ENCODE measurements around the gene FURIN.

DNA sequence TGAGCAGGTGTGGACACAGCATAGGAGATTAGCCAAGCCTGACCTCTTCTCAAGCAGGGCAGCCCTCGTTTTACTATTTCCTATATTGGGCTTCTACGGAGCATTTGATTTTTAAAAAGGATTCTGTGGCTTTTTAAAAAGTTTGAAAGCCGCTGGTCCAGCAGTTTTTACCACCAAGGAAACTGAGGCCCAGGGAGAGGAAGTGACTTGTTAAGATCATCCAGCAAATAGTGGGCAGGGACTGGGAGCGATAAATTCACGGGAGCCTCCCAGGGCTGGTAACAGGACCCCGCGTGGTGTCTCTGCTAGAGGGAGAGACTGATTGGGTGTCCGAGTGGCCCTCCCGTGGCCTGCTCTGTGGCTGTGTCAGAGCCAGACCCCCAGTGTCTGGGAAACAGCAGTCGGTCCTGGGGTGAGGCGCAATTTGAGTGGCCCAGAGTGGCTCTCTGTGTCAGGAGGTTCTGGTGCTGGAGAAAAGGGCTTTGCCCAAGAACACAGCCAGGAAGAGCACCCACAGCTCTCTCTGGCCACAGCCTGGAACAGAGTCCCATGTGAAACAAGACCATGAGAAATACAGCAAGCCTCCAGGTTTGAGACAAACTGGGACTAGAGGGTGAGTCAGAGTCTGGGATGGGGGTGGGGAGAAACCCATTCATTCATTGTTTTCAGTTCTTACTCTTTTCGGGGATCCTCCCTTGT, 4.2 kb downstream of the FURIN start:
- TF ChIP-seq, protein P1, sequence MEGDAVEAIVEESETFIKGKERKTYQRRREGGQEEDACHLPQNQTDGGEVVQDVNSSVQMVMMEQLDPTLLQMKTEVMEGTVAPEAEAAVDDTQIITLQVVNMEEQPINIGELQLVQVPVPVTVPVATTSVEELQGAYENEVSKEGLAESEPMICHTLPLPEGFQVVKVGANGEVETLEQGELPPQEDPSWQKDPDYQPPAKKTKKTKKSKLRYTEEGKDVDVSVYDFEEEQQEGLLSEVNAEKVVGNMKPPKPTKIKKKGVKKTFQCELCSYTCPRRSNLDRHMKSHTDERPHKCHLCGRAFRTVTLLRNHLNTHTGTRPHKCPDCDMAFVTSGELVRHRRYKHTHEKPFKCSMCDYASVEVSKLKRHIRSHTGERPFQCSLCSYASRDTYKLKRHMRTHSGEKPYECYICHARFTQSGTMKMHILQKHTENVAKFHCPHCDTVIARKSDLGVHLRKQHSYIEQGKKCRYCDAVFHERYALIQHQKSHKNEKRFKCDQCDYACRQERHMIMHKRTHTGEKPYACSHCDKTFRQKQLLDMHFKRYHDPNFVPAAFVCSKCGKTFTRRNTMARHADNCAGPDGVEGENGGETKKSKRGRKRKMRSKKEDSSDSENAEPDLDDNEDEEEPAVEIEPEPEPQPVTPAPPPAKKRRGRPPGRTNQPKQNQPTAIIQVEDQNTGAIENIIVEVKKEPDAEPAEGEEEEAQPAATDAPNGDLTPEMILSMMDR (IDR thresholded peaks at IDR 0.05; ENCODE audit: low read length), result no peak
- TF ChIP-seq EZH2 (optimal IDR thresholded peaks at IDR 0.05; ENCODE audit: low read depth, low read length), result no peak
- TF ChIP-seq EZH2phosphoT487 (IDR thresholded peaks at IDR 0.05; ENCODE audit: low read length), result no peak

Data from MM.1S (cell line).